NCI-H2196 (cell line): Measurements from ENCODE around the gene SIL1.
"Not testable (repeated sequence)": the region's sequence is repeated elsewhere in the genome, so short reads cannot be mapped to it uniquely, and the experiment has no call there.

Source experiments
- DNase-seq: peaks from one replicate; lab custom pipeline; 2025; ENCODE audit not compliant: unreplicated experiment; lab: John Stamatoyannopoulos, UW

SIL1 gene

GRCh38 chr5:139204196-139204595 is 6.0 kb upstream of the SIL1 start:
- no peak for DNase-seq

- no peak for DNase-seq
Measured at GRCh38 chr5:139199321-139199720, 1.2 kb upstream of the SIL1 start.

GRCh38 chr5:139196296-139196956 is 1.7 kb downstream of the SIL1 start:
- no peak for DNase-seq

GRCh38 chr5:139194486-139194885 is 3.7 kb downstream of the SIL1 start:
- DNase-seq: no peak

GRCh38 chr5:139193928-139194327 is 4.2 kb downstream of the SIL1 start:
- DNase-seq: no peak

- not testable (repeated sequence) for DNase-seq
Measured at GRCh38 chr5:139192906-139193305, 5.3 kb downstream of the SIL1 start.

GRCh38 chr5:139191954-139192353 is 6.2 kb downstream of the SIL1 start:
- not testable (repeated sequence) for DNase-seq

GRCh38 chr5:139190125-139190524 is 8.0 kb downstream of the SIL1 start:
- no peak for DNase-seq

- no peak for DNase-seq
Measured at GRCh38 chr5:139188558-139189270, 9.5 kb downstream of the SIL1 start.

- DNase-seq: no peak
Measured at GRCh38 chr5:139186752-139187326, 11.3 kb downstream of the SIL1 start.

- DNase-seq: no peak
Measured at GRCh38 chr5:139186261-139186660, 11.9 kb downstream of the SIL1 start.

- no peak for DNase-seq
Measured at GRCh38 chr5:139185589-139185988, 12.6 kb downstream of the SIL1 start.

- DNase-seq: no peak
Measured at GRCh38 chr5:139183502-139183901, 14.7 kb downstream of the SIL1 start.

- no peak for DNase-seq
Measured at GRCh38 chr5:139182528-139183296, 15.5 kb downstream of the SIL1 start.

- no peak for DNase-seq
Measured at GRCh38 chr5:139181835-139182452, 16.2 kb downstream of the SIL1 start.

- no peak for DNase-seq
Measured at GRCh38 chr5:139181322-139181730, 16.8 kb downstream of the SIL1 start.

GRCh38 chr5:139180850-139181249 is 17.3 kb downstream of the SIL1 start:
- DNase-seq: no peak

GRCh38 chr5:139179778-139180513 is 18.2 kb downstream of the SIL1 start:
- not testable (repeated sequence) for DNase-seq

- peak; percentile 42 for DNase-seq
Measured at GRCh38 chr5:139178935-139179334, 19.2 kb downstream of the SIL1 start.

- no peak for DNase-seq
Measured at GRCh38 chr5:139178589-139178917, 19.6 kb downstream of the SIL1 start.
